Measurements from ENCODE around the gene KHSRP. TPM values are rescaled to one million over a fixed set of nuclear protein-coding genes. Genes with fewer than 3 reads are reported as not detected.

Gene KHSRP
- total RNA-seq, result 75.7 and 87.6 TPM in 2 replicates
- 152 TPM for polyA plus RNA-seq (2012)

- no peak for DNase-seq (ENCODE audit: low read depth)
Observed at GRCh38 chr19:6424195-6424938, at the start of gene KHSRP. TSS of gene KHSRP (minus strand) at chr19:6424811. CDS start at chr19:6424701, 110 bp downstream.

- DNase-seq (ENCODE audit: low read depth), result no peak
Observed at GRCh38 chr19:6473647-6474046, 49.0 kb upstream of the KHSRP start.

- no peak for DNase-seq (ENCODE audit: low read depth)
Observed at GRCh38 chr19:6472713-6473112, 48.1 kb upstream of the KHSRP start.

- no peak for DNase-seq (ENCODE audit: low read depth)
Observed at GRCh38 chr19:6471076-6471475, 46.5 kb upstream of the KHSRP start.

- no peak for DNase-seq (ENCODE audit: low read depth)
Observed at GRCh38 chr19:6470173-6470572, 45.6 kb upstream of the KHSRP start.

- no peak for DNase-seq (ENCODE audit: low read depth)
Observed at GRCh38 chr19:6467384-6467783, 42.8 kb upstream of the KHSRP start.

- DNase-seq (ENCODE audit: low read depth), result no peak
Observed at GRCh38 chr19:6466526-6467248, 42.1 kb upstream of the KHSRP start.

- no peak for DNase-seq (ENCODE audit: low read depth)
Observed at GRCh38 chr19:6465663-6466062, 41.1 kb upstream of the KHSRP start.

- DNase-seq (ENCODE audit: low read depth), result no peak
Observed at GRCh38 chr19:6465006-6465405, 40.4 kb upstream of the KHSRP start.

GRCh38 chr19:6464070-6464873 is 39.7 kb upstream of the KHSRP start, which contains the start of gene CRB3:
TSS of gene CRB3 (plus strand) at chr19:6464271. CDS start at chr19:6464702, 431 bp downstream.
- DNase-seq (ENCODE audit: low read depth), result no peak

- DNase-seq (ENCODE audit: low read depth), result peak; percentile 99
Observed at GRCh38 chr19:6460099-6460884, 35.7 kb upstream of the KHSRP start.

GRCh38 chr19:6459262-6460098 is 34.9 kb upstream of the KHSRP start, which contains the start of gene SLC25A23:
TSS of gene SLC25A23 (minus strand) at chr19:6459792. CDS start at chr19:6459628, 164 bp downstream.
- DNase-seq (ENCODE audit: low read depth), result peak; percentile 72

GRCh38 chr19:6458695-6459261 is 34.2 kb upstream of the KHSRP start:
- DNase-seq (ENCODE audit: low read depth), result no peak

- DNase-seq (ENCODE audit: low read depth), result no peak
Observed at GRCh38 chr19:6457958-6458694, 33.5 kb upstream of the KHSRP start.

- DNase-seq (ENCODE audit: low read depth), result no peak
Observed at GRCh38 chr19:6455924-6456323, 31.3 kb upstream of the KHSRP start.

GRCh38 chr19:6453951-6454565 is 29.4 kb upstream of the KHSRP start:
- DNase-seq (ENCODE audit: low read depth), result no peak

- DNase-seq (ENCODE audit: low read depth), result no peak
Observed at GRCh38 chr19:6452899-6453298, 28.3 kb upstream of the KHSRP start.

- no peak for DNase-seq (ENCODE audit: low read depth)
Observed at GRCh38 chr19:6452223-6452614, 27.6 kb upstream of the KHSRP start.

Data from myocyte (in vitro differentiated cells).